ENCODE results near the gene SORBS2.

Gene SORBS2

GRCh38 chr4:185540040-185540439 is 272.0 kb downstream of the SORBS2 start:
- H3K27ac ChIP-seq (ENCODE audit: low read length) = no peak overlapping the region
- H3K9ac ChIP-seq (ENCODE audit: low read length) = no peak overlapping the region
- H3K27me3 ChIP-seq (ENCODE audit: low read depth, low read length) = no peaks in the 10 kb centered on the region
- no peak overlapping the region for H3K4me2 ChIP-seq (ENCODE audit: low read length)
- H3K4me1 ChIP-seq (ENCODE audit: low read length) = no peaks in the 10 kb centered on the region
- H3K36me3 ChIP-seq (replicated peaks; ENCODE audit: low read depth, low read length) = no peaks in the 10 kb centered on the region
- H2AFZ ChIP-seq (ENCODE audit: low read depth, low read length) = no peak overlapping the region
- no peaks in the 10 kb centered on the region for H3K9me3 ChIP-seq (ENCODE audit: insufficient read depth, low read length)
- H4K20me1 ChIP-seq (ENCODE audit: insufficient read depth, low read length) = no peaks in the 10 kb centered on the region
- TF ChIP-seq EZH2phosphoT487 (IDR thresholded peaks at IDR 0.05; ENCODE audit: low read depth) (no peak), CTCF (IDR thresholded peaks at IDR 0.05; ENCODE audit: low read depth, low read length) (no peak)
- no peaks in the 10 kb centered on the region for H3K79me2 ChIP-seq (ENCODE audit: low read length)
- no peak overlapping the region for H3K4me3 ChIP-seq (ENCODE audit: low read length)

- TF ChIP-seq CTCF (IDR thresholded peaks at IDR 0.05; ENCODE audit: low read depth, low read length) (no peak), EZH2phosphoT487 (IDR thresholded peaks at IDR 0.05; ENCODE audit: low read depth) (no peak)
Observed at GRCh38 chr4:185538806-185539205, 273.2 kb downstream of the SORBS2 start.

GRCh38 chr4:185536411-185536709 is 275.6 kb downstream of the SORBS2 start:
- no peak overlapping the region for H3K27ac ChIP-seq (ENCODE audit: low read length)
- no peak overlapping the region for H3K4me2 ChIP-seq (ENCODE audit: low read length)
- no peaks in the 10 kb centered on the region for H3K4me1 ChIP-seq (ENCODE audit: low read length)
- H4K20me1 ChIP-seq (ENCODE audit: insufficient read depth, low read length) = no peaks in the 10 kb centered on the region
- TF ChIP-seq CTCF (IDR thresholded peaks at IDR 0.05; ENCODE audit: low read depth, low read length) (no peak), EZH2phosphoT487 (IDR thresholded peaks at IDR 0.05; ENCODE audit: low read depth) (no peak)
- H3K79me2 ChIP-seq (ENCODE audit: low read length) = no peaks in the 10 kb centered on the region
- H3K27me3 ChIP-seq (ENCODE audit: low read depth, low read length) = no peaks in the 10 kb centered on the region
- H3K9me3 ChIP-seq (ENCODE audit: insufficient read depth, low read length) = no peaks in the 10 kb centered on the region
- no peak overlapping the region for H3K4me3 ChIP-seq (ENCODE audit: low read length)
- H3K9ac ChIP-seq (ENCODE audit: low read length) = no peak overlapping the region
- no peak overlapping the region for H2AFZ ChIP-seq (ENCODE audit: low read depth, low read length)
- no peaks in the 10 kb centered on the region for H3K36me3 ChIP-seq (replicated peaks; ENCODE audit: low read depth, low read length)

More at GRCh38 chr4:185538806-185539205, 273.2 kb downstream of the SORBS2 start:
- no peaks in the 10 kb centered on the region for H4K20me1 ChIP-seq (ENCODE audit: insufficient read depth, low read length)
- no peaks in the 10 kb centered on the region for H3K27me3 ChIP-seq (ENCODE audit: low read depth, low read length)
- H3K9me3 ChIP-seq (ENCODE audit: insufficient read depth, low read length) = no peaks in the 10 kb centered on the region
- no peaks in the 10 kb centered on the region for H3K36me3 ChIP-seq (replicated peaks; ENCODE audit: low read depth, low read length)
- no peaks in the 10 kb centered on the region for H3K79me2 ChIP-seq (ENCODE audit: low read length)
- H3K4me2 ChIP-seq (ENCODE audit: low read length) = no peak overlapping the region
- H2AFZ ChIP-seq (ENCODE audit: low read depth, low read length) = no peak overlapping the region
- no peaks in the 10 kb centered on the region for H3K4me1 ChIP-seq (ENCODE audit: low read length)
- H3K27ac ChIP-seq (ENCODE audit: low read length) = no peak overlapping the region
- no peak overlapping the region for H3K9ac ChIP-seq (ENCODE audit: low read length)
- no peak overlapping the region for H3K4me3 ChIP-seq (ENCODE audit: low read length)

GRCh38 chr4:185535612-185536410 is 276.2 kb downstream of the SORBS2 start:
- no peak overlapping the region for H3K27ac ChIP-seq (ENCODE audit: low read length)
- H3K4me2 ChIP-seq (ENCODE audit: low read length) = no peak overlapping the region

More at GRCh38 chr4:185535612-185536410, 276.2 kb downstream of the SORBS2 start:
- Histone ChIP-seq H3K27me3 (ENCODE audit: low read depth, low read length) (no peaks in the 10 kb centered on the region), H3K79me2 (ENCODE audit: low read length) (no peaks in the 10 kb centered on the region), H3K9me3 (ENCODE audit: insufficient read depth, low read length) (no peaks in the 10 kb centered on the region), H3K4me3 (ENCODE audit: low read length) (no peak overlapping the region), H4K20me1 (ENCODE audit: insufficient read depth, low read length) (no peaks in the 10 kb centered on the region), H3K4me1 (ENCODE audit: low read length) (no peaks in the 10 kb centered on the region), H3K36me3 (replicated peaks; ENCODE audit: low read depth, low read length) (no peaks in the 10 kb centered on the region), H3K9ac (ENCODE audit: low read length) (no peak overlapping the region), H2AFZ (ENCODE audit: low read depth, low read length) (no peak overlapping the region)
- TF ChIP-seq EZH2phosphoT487 (IDR thresholded peaks at IDR 0.05; ENCODE audit: low read depth) (no peak), CTCF (IDR thresholded peaks at IDR 0.05; ENCODE audit: low read depth, low read length) (no peak)
